GM12878 (cell line): Measurements from ENCODE around the gene FAM8A1. TPM values are rescaled to one million over a fixed set of nuclear protein-coding genes. Genes with fewer than 3 reads are reported as not detected.

ENCODE experiments used
- ATAC-seq: fragments of 200-7000 bp; cut with Tn5 transposase; 3 replicates; pipeline ENCODE4 v1.9.1; 2020; ENCODE audit warnings: mild to moderate bottlenecking, moderate library complexity
- Bru-seq: library from RNA; stranded (reverse); fragments of 400-500 nt; gene quantifications from one replicate; lab custom pipeline; 2021; lab: Mats Ljungman, UMichigan
- BruChase-seq, 2 experiments: library from RNA; stranded (reverse); fragments of 400-500 nt; gene quantifications; one replicate each; lab custom pipeline; 2021; lab: Mats Ljungman, UMichigan
- BruUV-seq: library from RNA; stranded (reverse); fragments of 400-500 nt; replicated peaks from 2 replicates; lab custom pipeline; 2021; lab: Mats Ljungman, UMichigan
- CTCF ChIA-PET: fragments of 300-600 bp; sonication (Branson Sonifier 250); formaldehyde crosslinking; extraction: SDS; loops from one replicate; lab custom pipeline; 2021; ENCODE audit warnings: inconsistent platforms; lab: Yijun Ruan, JAX
- POLR2A ChIA-PET: fragments of 350-600 bp; formaldehyde crosslinking; extraction: SDS; loops from one replicate; lab custom pipeline; 2021; ENCODE audit warnings: inconsistent platforms; lab: Charles Lee
- RAD21 ChIA-PET: fragments of 300-600 bp; sonication (Branson Sonifier 250); formaldehyde crosslinking; loops from one replicate; lab custom pipeline; 2023; ENCODE audit warnings: antibody characterized with exemption; ENCODE audit not compliant: unreplicated experiment; lab: Charles Lee
- SMC1A ChIA-PET: fragments of 300-600 bp; sonication (Branson Sonifier 250); formaldehyde crosslinking; loops from one replicate; lab custom pipeline; 2023; ENCODE audit not compliant: unreplicated experiment, uncharacterized antibody; lab: Charles Lee
- DNase-seq: peaks from one replicate; pipeline ENCODE4 v3.0.0-alpha.2; 2011; ENCODE audit warnings: low read depth, low spot score
- FAIRE-seq: peaks from 3 replicates; lab custom pipeline; 2011; peaks lifted over from hg19 to GRCh38; lab: Jason Lieb, UNC
- H2AFZ ChIP-seq: 2 replicates; pipeline ENCODE4 v1.6.0; 2011; ENCODE audit warnings: low read depth, low read length, control low read depth; ENCODE audit not compliant: control insufficient read depth
- H3K27ac ChIP-seq: 2 replicates; pipeline ENCODE4 v1.5.1; 2011; ENCODE audit warnings: control low read depth; ENCODE audit not compliant: control insufficient read depth, insufficient read depth
- H3K27me3 ChIP-seq, 2 experiments: replicated peaks in 1 of 2; 2 replicates each; pipeline versions ENCODE4 v1.6.0 to v1.6.1; 2011; ENCODE audit warnings: low read length in 1 of 2; ENCODE audit not compliant: control insufficient read depth in 2 of 2, insufficient read depth in 2 of 2
- H3K36me3 ChIP-seq, 2 experiments: 2 replicates each; pipeline ENCODE4 v1.5.1; 2011; ENCODE audit warnings: low read length in 1 of 2; ENCODE audit not compliant: control insufficient read depth in 2 of 2, insufficient read depth in 2 of 2
- H3K4me1 ChIP-seq: 2 replicates; pipeline ENCODE4 v1.6.1; 2011; ENCODE audit warnings: mild to moderate bottlenecking, low read length, moderate library complexity, mixed read lengths; ENCODE audit not compliant: control insufficient read depth, insufficient read depth
- H3K4me2 ChIP-seq: 2 replicates; pipeline ENCODE4 v1.6.0; 2011; ENCODE audit warnings: control low read depth; ENCODE audit not compliant: control insufficient read depth, insufficient read depth
- H3K4me3 ChIP-seq: fragments of 200-600 bp; sonication (generic); 2 replicates; pipeline ENCODE4 v1.5.1; 2016
- H3K79me2 ChIP-seq: 2 replicates; pipeline ENCODE4 v1.6.0; 2011; ENCODE audit warnings: low read length; ENCODE audit not compliant: control insufficient read depth, insufficient read depth
- H3K9ac ChIP-seq: 2 replicates; pipeline ENCODE4 v1.8.0; 2011; ENCODE audit warnings: low read length, control low read depth, mixed read lengths; ENCODE audit not compliant: control insufficient read depth, insufficient read depth
- H3K9me3 ChIP-seq: replicated peaks from 3 replicates; pipeline ENCODE4 v1.5.1; 2011; ENCODE audit warnings: mild to moderate bottlenecking, low read length; ENCODE audit not compliant: control insufficient read depth, insufficient read depth
- H4K20me1 ChIP-seq: 2 replicates; pipeline ENCODE4 v1.6.0; 2011; ENCODE audit not compliant: control insufficient read depth, insufficient read depth
- CBFB ChIP-seq: IDR thresholded peaks from 2 replicates; pipeline ENCODE4 v1.6.1; 2016; ENCODE audit warnings: antibody characterized with exemption, low read depth
- CHD4 ChIP-seq: fragments of 200-600 bp; sonication (generic); IDR thresholded peaks from 2 replicates; pipeline ENCODE4 v1.6.1; 2016; ENCODE audit warnings: mild to moderate bottlenecking
- ETV6 ChIP-seq, 2 experiments: fragments of 450-650 bp in 1 of 2; IDR thresholded peaks in 1 of 2; conservative IDR thresholded peaks in 1 of 2; 2 replicates each; pipeline ENCODE4 v1.6.1; 2014; ENCODE audit warnings: antibody characterized with exemption in 1 of 2, borderline replicate concordance in 1 of 2, low read depth in 1 of 2, mild to moderate bottlenecking in 1 of 2, moderate library complexity in 1 of 2
- HDGF ChIP-seq: fragments of 450-650 bp; IDR thresholded peaks from 2 replicates; pipeline ENCODE4 v1.6.1; 2016; ENCODE audit warnings: antibody characterized with exemption
- IKZF2 ChIP-seq, 2 experiments: fragments of 450-650 bp; IDR thresholded peaks; 2 replicates each; pipeline ENCODE4 v1.6.1; 2017; ENCODE audit warnings: mild to moderate bottlenecking in 2 of 2, moderate library complexity in 2 of 2
- NR2F1 ChIP-seq: fragments of 450-650 bp; conservative IDR thresholded peaks from 2 replicates; pipeline ENCODE4 v1.6.1; 2017; ENCODE audit warnings: mild to moderate bottlenecking
- RB1 ChIP-seq: fragments of 450-650 bp; formaldehyde crosslinking; IDR thresholded peaks from 2 replicates; pipeline ENCODE4 v1.6.1; 2017; ENCODE audit warnings: mild to moderate bottlenecking, borderline replicate concordance
- SPI1 ChIP-seq: IDR thresholded peaks from 2 replicates; pipeline ENCODE4 v1.6.1; 2011; ENCODE audit warnings: low read depth, mild to moderate bottlenecking, low read length, moderate library complexity, borderline replicate concordance; ENCODE audit not compliant: insufficient read depth
- SREBF2 ChIP-seq: IDR thresholded peaks from 2 replicates; pipeline ENCODE4 v1.6.1; 2012; ENCODE audit warnings: mild to moderate bottlenecking, low read length
- STAT1 ChIP-seq: fragments of 450-650 bp; conservative IDR thresholded peaks from 2 replicates; pipeline ENCODE4 v1.6.1; 2014; ENCODE audit warnings: antibody characterized with exemption, mild to moderate bottlenecking
- ZNF207 ChIP-seq: fragments of 450-650 bp; IDR thresholded peaks from 2 replicates; pipeline ENCODE4 v1.6.1; 2014; ENCODE audit warnings: antibody characterized with exemption, mild to moderate bottlenecking, borderline replicate concordance
- WGBS: methylation state at CpG from one replicate; pipeline ENCODE4 v1.1.6; 2016; ENCODE audit warnings: low lambda C conversion rate; ENCODE audit not compliant: insufficient replicate concordance, insufficient coverage; ENCODE audit errors: missing lambda C conversion rate; 5-methylcytosine and 5-hydroxymethylcytosine counted together
- in situ Hi-C: fragments of 300-500 bp; cut with MboI; formaldehyde crosslinking; loops from 9 replicates; pipeline ENCODE4 v1.14.3; 2018; ENCODE audit warnings: mixed read lengths
- intact Hi-C: fragments of 100-400 bp; cut with micrococcal nuclease; formaldehyde crosslinking; loops from one replicate; pipeline ENCODE4 v1.14.2; 2022; ENCODE audit not compliant: unreplicated experiment
- long read RNA-seq, 2 experiments: library from polyadenylated mRNA; unstranded; transcript quantifications; one replicate each; pipeline ENCODE4 v2.0.0, GENCODE V29; 2019 to 2020
- polyA minus RNA-seq, 3 experiments: library from RNA; depleted of rRNA, polyadenylated mRNA; stranded (reverse); fragments of >200 nt; gene quantifications; 2 replicates each; pipeline ENCODE4 v1.2.3, GENCODE V29; 2011
- polyA plus RNA-seq, 11 experiments: library from polyadenylated mRNA; depleted of rRNA in 4 of 11; unstranded in 6 of 11; stranded (reverse) in 5 of 11; fragments of >200 nt; fragmentation: Nextera tagmentation in 4 of 11; fragmentation: Illumina TruSeq in 1 of 11; extraction: Ambion mirVana in 4 of 11; extraction: Trizol in 1 of 11; gene quantifications; 1 replicate in 1 of 11; 2 replicates in 10 of 11; pipeline versions ENCODE4 v1.2.1 to v1.2.3, GENCODE V29; 2011 to 2016; ENCODE audit warnings: inconsistent platforms in 2 of 11, missing spikeins in 2 of 11, low read depth in 1 of 11
- total RNA-seq, 4 experiments: library from RNA; depleted of rRNA in 3 of 4; stranded (reverse); fragments of >200 nt in 3 of 4; fragmentation: Illumina TruSeq in 1 of 4; extraction: Trizol in 1 of 4; gene quantifications; 2 replicates each; pipeline versions ENCODE4 v1.2.1 to v1.2.3, GENCODE V29; 2013 to 2021
- TF ChIP-seq, protein P1 (sequence below): fragments of 450-650 bp; IDR thresholded peaks from 2 replicates; pipeline ENCODE4 v1.6.1; 2017; ENCODE audit warnings: borderline replicate concordance
- TF ChIP-seq, protein P2 (sequence below): IDR thresholded peaks from 2 replicates; pipeline ENCODE4 v1.6.1; 2011; ENCODE audit warnings: low read depth, low read length, improper control_type of control experiment, borderline replicate concordance
- TF ChIP-seq, protein P3 (sequence below): fragments of 450-650 bp; IDR thresholded peaks from 2 replicates; pipeline ENCODE4 v1.6.1; 2016; ENCODE audit warnings: mild to moderate bottlenecking

Gene FAM8A1, protein sequence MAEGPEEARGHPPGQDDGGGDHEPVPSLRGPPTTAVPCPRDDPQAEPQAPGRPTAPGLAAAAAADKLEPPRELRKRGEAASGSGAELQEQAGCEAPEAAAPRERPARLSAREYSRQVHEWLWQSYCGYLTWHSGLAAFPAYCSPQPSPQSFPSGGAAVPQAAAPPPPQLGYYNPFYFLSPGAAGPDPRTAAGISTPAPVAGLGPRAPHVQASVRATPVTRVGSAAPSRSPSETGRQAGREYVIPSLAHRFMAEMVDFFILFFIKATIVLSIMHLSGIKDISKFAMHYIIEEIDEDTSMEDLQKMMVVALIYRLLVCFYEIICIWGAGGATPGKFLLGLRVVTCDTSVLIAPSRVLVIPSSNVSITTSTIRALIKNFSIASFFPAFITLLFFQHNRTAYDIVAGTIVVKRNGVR
- 13.0 and 14.2 TPM in 2 replicates for total RNA-seq (2013; cell fraction: nucleolus; rRNA removed)
- 3.7 and 4.6 TPM in 2 replicates for total RNA-seq (2014; rRNA removed)
- 4.1 and 4.3 TPM in 2 replicates for total RNA-seq (2014; rRNA removed; fragmentation: Illumina TruSeq; extraction: Trizol)
- 3.8 and 4.5 TPM in 2 replicates for total RNA-seq (2021)
- 1.9 TPM for polyA plus RNA-seq (2011; ENCODE audit: low read depth)
- 7.4 and 12.3 TPM in 2 replicates for polyA plus RNA-seq (2011; rRNA removed)
- 1.8 and 2.6 TPM in 2 replicates for polyA plus RNA-seq (2011; cell fraction: cytosol; rRNA removed)
- 5.3 and 7.2 TPM in 2 replicates for polyA plus RNA-seq (2011; cell fraction: nucleus; rRNA removed)
- 5.4 and 6.0 TPM in 2 replicates for polyA plus RNA-seq (2012)
- 3.9 and 6.2 TPM in 2 replicates for polyA plus RNA-seq (2014; fragmentation: Illumina TruSeq; extraction: Trizol)
- polyA plus RNA-seq (2014; fragmentation: Nextera tagmentation; extraction: Ambion mirVana), result 1 to 10 TPM; 1.4 to 1.5 TPM
- polyA plus RNA-seq (2014; rRNA removed), result 2.7 and 3.2 TPM in 2 replicates
- 1 to 10 TPM; 2.9 to 3.4 TPM for polyA plus RNA-seq (2016; fragmentation: Nextera tagmentation; extraction: Ambion mirVana)
- polyA minus RNA-seq (2011; rRNA and poly(A)+ RNA removed), result 1.7 and 2.9 TPM in 2 replicates
- 1.5 and 1.6 TPM in 2 replicates for polyA minus RNA-seq (2011; cell fraction: cytosol; rRNA and poly(A)+ RNA removed)
- 2.7 and 3.8 TPM in 2 replicates for polyA minus RNA-seq (2011; cell fraction: nucleus; rRNA and poly(A)+ RNA removed)
- percentile 81 among the genes with signal in this experiment for Bru-seq, nascent RNA
- percentile 68 among the genes with signal in this experiment for BruChase-seq, experiment 1, labeled RNA remaining after a 6-hour chase
- BruChase-seq, experiment 2, labeled RNA remaining after a 2-hour chase, result percentile 88 among the genes with signal in this experiment
- long read RNA-seq, experiment 1, full-length matches to known transcripts, result 1 of 1 reads
- long read RNA-seq, experiment 1, partial matches to known transcripts, result 0 of 1 reads
- long read RNA-seq, experiment 1, other reads (novel, unspliced or antisense), result 0 of 1 reads
- long read RNA-seq, experiment 2, partial matches to known transcripts, result 0 of 2 reads
- long read RNA-seq, experiment 2, other reads (novel, unspliced or antisense), result 2 of 2 reads

DNA sequence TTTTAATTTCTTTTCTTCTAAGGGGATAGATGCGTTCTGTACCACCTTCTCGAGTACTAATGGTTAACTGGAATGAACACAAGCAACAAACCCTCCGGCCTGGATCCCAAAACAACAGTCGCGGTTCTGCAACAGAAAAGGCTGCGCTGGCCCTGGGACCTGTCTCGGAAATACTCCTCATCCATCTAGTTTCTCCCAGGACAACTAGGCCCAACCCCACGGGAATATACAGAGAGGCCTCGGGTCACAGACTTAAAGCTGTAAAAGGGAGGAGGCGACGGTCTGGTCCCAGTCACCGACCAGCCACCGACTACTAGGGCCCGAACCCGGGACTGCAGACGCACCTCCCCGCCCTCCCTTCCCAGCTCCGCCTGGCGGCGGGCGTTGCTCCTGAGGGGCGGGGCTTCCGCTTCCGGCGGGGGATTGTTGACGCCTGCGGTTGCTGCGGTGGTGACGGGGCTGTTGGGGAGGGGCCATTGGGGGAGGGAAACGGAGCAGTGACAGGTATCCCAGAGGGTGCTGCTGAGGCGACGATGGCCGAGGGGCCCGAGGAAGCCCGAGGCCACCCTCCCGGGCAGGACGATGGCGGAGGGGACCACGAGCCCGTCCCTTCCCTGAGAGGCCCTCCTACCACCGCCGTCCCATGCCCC lies at the start of gene FAM8A1:
Gene FAM8A1 (plus strand): TSS at position 426 of the 650 bp plus-strand sequence. CDS start 108 bp downstream, at position 534.
- intact Hi-C loops (loop anchor here (2.0 kb wide), 1 partner anchor 107 kb away; the partner anchor contains the start of gene NUP153), in situ Hi-C loops (no loop called here)
- Histone ChIP-seq H3K4me1 (no peaks in the 10 kb centered on the region; the same call in 1 of the 2 replicates), H4K20me1 (no peaks in the 10 kb centered on the region), H3K27ac (peak within 1 kb of the TSS; percentile 72), H3K9ac (peak within 1 kb of the TSS; percentile 66), H2AFZ (peak within 1 kb of the TSS; percentile 95), H3K79me2 (peaks cover 5% of the 10 kb centered on the region), H3K27me3 (no peaks in the 10 kb centered on the region), H3K9me3 (no peaks in the 10 kb centered on the region), H3K36me3 (no peaks in the 10 kb centered on the region; a peak in 1 of 4 replicates), H3K4me2 (peak within 1 kb of the TSS; percentile 97), H3K4me3 (peak within 1 kb of the TSS; percentile 95)
- ChIA-PET CTCF (interaction anchor here (0.5 to 2.5 kb wide), 9 partner anchors 8 to 536 kb away, joined by 3 to 24 read pairs (median 3); partner anchors contain the start of gene NUP153), SMC1A (interaction anchor here (1.3 to 3.2 kb wide), 3 partner anchors 8 to 102 kb away, joined by 4 to 12 read pairs (median 5); no protein-coding TSS in a partner anchor), POLR2A (interaction anchor here (0.6 to 2.5 kb wide), 7 partner anchors 13 to 749 kb away, joined by 3 to 12 read pairs (median 3); no protein-coding TSS in a partner anchor), RAD21 (interaction anchor here (0.6 to 2.0 kb wide), 8 partner anchors 21 to 245 kb away, joined by 3 to 13 read pairs (median 3); partner anchors contain the start of gene NUP153)
- 11% methylated on average over 42 of the region's 42 CpGs for WGBS
- peak; percentile 66 for DNase-seq
- peak; percentile 90 for ATAC-seq
- no TSS peak for BruUV-seq
- FAIRE-seq, result peak; percentile 71
- TF ChIP-seq SPI1 (peak; percentile 34; the same call in 1 of the 2 replicates), ZNF207 (no peak), SREBF2 (peak; percentile 53; the same call in 1 of the 2 replicates), HDGF (peak; percentile 45; the same call in 1 of the 2 replicates), STAT1 (no peak), CBFB (peak; percentile 97), RB1 (no peak), IKZF2 (IDR thresholded peaks at IDR 0.05) (no peak; a peak in 2 of 4 replicates), CHD4 (no peak), ETV6 (conservative IDR thresholded peaks at IDR 0.05 in 1 of 2, IDR thresholded peaks at IDR 0.05 in 1 of 2; ENCODE audit: borderline replicate concordance in 1 of 2, low read depth in 1 of 2) (no peak), NR2F1 (no peak)
- TF ChIP-seq, protein P1, sequence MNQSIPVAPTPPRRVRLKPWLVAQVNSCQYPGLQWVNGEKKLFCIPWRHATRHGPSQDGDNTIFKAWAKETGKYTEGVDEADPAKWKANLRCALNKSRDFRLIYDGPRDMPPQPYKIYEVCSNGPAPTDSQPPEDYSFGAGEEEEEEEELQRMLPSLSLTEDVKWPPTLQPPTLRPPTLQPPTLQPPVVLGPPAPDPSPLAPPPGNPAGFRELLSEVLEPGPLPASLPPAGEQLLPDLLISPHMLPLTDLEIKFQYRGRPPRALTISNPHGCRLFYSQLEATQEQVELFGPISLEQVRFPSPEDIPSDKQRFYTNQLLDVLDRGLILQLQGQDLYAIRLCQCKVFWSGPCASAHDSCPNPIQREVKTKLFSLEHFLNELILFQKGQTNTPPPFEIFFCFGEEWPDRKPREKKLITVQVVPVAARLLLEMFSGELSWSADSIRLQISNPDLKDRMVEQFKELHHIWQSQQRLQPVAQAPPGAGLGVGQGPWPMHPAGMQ, result no peak
- TF ChIP-seq, protein P2, sequence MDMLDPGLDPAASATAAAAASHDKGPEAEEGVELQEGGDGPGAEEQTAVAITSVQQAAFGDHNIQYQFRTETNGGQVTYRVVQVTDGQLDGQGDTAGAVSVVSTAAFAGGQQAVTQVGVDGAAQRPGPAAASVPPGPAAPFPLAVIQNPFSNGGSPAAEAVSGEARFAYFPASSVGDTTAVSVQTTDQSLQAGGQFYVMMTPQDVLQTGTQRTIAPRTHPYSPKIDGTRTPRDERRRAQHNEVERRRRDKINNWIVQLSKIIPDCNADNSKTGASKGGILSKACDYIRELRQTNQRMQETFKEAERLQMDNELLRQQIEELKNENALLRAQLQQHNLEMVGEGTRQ, result no peak
- TF ChIP-seq, protein P3, sequence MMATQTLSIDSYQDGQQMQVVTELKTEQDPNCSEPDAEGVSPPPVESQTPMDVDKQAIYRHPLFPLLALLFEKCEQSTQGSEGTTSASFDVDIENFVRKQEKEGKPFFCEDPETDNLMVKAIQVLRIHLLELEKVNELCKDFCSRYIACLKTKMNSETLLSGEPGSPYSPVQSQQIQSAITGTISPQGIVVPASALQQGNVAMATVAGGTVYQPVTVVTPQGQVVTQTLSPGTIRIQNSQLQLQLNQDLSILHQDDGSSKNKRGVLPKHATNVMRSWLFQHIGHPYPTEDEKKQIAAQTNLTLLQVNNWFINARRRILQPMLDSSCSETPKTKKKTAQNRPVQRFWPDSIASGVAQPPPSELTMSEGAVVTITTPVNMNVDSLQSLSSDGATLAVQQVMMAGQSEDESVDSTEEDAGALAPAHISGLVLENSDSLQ, result peak; percentile 59
